GM18526 (cell line): ENCODE results near the gene DIAPH2.

Experiments
- POLR2A ChIP-seq: IDR thresholded peaks from 3 replicates; pipeline ENCODE4 v1.6.1; 2011; ENCODE audit not compliant: insufficient read length; ENCODE audit errors: extremely low read depth

Gene DIAPH2

DNA sequence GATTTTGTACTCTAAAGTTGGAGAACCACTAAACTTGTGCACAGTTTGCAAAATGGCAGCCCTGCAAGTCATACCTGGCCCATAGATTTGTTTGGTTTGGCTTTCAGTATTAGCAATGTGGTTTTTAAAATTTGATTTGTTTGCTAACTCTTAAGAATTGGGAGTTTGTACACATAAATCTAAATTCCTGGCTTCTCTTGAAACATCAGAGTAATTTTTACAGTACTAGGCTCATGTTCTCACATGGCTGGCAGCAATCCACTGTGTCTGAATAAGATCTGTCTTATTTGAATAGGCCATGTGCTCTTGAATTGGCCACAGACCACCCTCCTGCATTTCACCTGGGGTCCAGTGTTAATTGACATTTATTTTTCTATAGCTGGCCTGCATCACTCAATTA is 21.3 kb downstream of the DIAPH2 start:
- no peak for TF ChIP-seq POLR2A

GRCh38 chrX:96707804-96708203 is 23.2 kb downstream of the DIAPH2 start:
- no peak for TF ChIP-seq POLR2A

DNA sequence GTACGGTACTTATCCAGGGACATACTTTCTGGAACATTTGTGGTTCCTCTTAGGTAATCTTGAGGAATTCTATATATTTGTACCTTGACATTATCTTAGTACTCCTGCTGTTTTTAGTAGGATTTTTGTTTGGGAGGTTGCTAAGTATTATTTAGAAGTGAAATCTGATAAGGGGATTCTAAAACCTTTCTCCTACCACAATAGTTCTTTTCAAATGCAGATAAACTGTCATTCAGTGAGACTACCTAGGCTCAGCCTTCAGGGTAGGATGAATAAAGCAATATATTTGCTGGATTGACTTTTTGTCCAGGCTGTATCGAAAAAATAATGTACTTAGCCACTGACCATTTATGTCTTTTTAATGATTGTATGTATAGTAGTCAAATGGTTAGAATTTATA is 25.4 kb downstream of the DIAPH2 start:
- no peak for TF ChIP-seq POLR2A

DNA sequence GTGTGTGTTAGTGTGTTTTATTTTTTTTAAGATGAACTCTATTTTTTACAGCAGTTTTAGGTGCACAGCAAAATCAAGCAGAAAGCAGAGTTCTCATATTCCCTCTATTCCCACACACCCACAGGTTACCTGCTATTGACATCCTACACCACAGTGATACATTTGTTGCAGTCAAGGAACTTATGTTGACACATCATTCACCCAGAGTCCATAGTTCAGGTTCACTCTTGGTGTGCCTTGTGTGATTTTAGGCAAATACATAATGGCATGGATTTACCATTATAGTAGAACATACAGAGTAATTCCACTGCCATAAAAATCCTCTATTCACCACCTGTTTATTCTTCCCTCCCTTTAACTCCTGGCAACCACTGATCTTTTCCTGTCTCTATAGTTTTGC is 28.7 kb downstream of the DIAPH2 start:
- no peak for TF ChIP-seq POLR2A

- no peak for TF ChIP-seq POLR2A
These were observed 30.8 kb downstream of the DIAPH2 start for GRCh38 chrX:96715481-96715880.

DNA sequence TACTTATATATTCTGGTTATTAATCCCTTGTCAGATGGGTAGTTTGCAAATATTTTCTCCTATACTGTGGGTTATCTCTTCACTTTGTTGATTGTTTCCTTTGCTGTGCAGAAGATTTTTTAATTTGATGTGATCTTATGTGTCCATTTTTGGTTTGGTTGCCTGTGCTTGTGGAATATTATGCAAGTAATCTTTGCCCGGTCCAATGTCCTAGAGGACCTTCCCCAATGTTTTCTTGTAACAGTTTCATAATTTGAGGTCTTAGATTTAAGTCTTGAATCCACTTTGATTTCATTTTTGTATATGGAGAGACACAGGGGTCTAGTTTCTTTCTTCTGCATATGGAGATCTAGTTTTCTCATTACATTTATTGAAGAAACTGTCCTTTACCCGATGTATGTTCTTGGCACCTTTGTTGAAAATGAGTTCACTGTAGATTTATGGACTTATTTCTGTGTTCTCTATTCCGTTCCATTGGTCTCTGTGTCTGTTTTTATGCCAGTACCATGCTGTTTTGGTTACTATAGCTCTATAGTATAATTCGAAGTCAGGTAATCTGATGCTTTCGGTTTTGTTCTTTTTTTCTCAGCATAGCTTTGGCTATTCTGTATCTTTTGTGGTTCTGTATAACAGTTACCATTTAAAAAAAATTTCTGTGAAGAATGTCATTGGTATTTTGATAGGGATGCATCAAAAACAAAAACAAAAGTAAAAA is 34.7 kb downstream of the DIAPH2 start:
- TF ChIP-seq POLR2A: no peak

DNA sequence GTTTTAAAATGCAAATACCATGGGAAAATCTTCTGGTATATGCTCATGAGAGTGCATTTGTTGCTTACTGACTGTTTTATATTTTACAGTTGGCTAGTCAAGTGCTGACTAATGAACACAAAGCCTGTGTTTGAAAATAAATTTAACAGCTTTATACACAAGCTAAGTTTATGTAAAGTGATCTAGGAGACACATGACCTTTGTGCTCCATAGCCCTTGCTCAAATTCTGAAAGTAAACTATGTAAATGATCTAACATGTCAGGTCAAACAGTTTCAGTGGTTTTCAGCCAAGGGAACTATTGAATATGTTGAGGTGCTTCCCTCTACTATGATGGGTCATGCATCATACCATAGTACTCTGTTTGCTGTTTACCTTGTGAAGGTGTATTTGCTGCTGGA is 36.7 kb downstream of the DIAPH2 start:
- no peak for TF ChIP-seq POLR2A

GRCh38 chrX:96722781-96723180 is 38.1 kb downstream of the DIAPH2 start:
- no peak for TF ChIP-seq POLR2A

DNA sequence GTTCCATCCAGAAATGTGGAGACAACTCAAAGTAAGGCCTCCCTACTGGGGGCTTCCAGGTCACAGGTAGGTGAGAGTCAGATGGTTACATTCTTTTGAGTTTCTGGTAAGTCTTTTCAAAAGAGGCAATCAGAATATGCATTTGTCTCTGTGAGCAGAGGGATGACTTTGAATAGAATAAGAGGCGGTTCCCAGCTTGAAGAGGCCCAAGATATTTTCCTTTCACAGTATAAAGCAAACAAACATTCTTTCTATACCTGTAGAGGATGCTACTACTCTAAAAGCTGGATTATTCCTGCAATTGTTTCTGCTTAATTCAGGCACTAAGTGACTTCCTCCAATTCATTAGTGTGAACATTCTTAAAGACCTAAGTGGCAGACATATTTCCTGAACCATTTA is 44.4 kb downstream of the DIAPH2 start:
- TF ChIP-seq POLR2A: no peak

DNA sequence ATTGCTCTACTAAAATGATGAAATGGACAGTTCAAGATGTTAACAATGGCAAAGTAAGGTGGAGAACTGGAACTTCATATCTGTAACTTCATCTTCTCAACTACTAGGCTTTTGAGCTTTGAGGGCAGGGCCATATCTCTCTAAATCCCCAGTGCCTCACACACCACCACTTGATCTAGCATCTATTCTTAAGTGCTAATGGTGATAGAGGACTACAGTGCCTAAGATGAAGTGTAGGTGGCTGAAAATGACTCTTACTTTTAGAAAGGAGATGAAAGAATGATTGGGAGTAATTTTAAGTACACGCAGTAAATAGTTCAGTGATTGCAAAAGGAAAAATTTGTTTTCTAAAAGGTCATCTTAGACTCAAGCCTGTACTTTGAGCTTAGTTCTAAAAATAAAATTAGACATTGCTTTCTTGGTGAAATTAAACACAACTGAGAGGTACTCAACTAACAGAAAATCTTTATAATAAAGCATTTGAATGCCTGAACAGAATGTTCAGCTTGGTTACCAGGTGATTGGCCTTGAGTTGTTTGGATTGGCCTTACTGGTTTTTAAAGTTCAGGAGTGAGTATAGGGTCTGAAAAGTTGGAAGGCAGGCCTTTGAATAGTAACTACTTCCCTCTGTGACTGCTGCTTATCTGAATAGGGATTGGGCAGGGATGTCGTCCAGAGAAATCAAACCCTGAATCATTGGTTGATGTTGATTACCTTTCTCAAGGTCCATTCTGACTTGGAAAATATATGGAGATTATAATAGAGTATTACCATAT is 45.4 kb downstream of the DIAPH2 start:
- no peak for TF ChIP-seq POLR2A

DNA sequence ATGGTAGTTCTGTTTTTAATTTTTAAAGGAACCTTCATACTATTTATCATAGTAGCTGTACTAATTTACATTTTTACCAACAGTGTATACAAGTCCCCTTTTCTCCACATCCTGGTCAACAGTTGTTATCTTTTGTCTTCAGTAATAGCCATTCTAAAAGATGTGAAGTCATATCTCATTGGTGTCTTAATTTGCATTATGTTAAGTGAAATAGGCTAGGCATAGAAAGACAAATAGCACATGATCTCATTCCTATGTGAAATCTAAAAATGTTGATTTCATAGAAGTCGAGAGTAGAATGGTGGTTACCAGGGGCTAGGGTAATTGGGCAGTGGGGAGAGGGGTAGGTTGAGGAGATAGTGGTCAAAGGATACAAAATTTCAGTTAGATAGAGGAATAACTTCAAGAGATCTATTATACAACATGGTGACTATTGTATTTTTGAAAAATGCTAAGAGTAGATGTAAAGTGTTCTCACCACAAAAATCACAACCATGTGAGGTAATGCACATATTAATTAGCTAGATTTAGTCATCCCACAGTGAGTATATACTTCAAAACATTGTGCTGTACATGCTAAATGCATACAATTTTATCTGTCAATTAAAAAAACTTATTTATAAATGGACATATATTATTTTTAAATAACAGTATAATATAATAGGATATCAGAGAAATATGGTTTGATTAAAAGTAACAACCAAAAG is 58.9 kb downstream of the DIAPH2 start:
- TF ChIP-seq POLR2A: no peak

DNA sequence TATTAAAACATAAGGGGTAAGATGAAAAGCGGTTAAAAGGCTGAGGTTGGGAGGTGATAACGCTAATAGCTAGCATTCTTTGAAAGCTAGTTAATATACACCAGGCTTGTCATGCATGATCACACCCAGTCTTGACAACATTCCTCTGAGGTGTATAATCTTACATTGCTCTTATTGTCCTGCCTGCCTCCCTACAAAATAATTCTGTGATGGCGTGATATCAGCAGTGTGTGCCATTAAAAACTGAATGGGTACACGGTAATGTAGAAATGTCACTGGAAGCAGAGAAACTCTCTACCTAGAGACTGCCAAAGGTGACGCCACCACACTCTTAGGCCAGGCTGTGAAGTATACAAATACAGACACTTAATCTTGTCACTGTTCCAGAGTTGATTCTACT is 68.1 kb downstream of the DIAPH2 start:
- no peak for TF ChIP-seq POLR2A

DNA sequence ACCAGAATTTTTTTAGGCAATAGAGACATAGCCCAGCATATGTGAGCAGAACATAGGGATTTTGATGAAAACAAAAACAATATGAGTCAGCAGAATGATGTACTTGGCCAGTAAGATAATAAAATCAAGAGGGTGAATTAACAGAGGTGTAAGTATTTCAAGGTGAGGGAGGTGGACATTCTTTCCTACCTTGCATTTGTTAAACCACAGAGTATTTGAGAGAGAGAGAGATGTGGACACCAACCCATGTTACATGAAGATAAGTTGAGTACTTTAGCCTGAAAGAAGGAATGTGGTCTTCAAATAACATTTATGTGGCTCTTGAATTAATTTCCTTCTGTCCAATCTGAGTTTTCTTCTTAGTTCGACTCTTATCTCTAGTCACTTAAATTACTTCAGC is 68.6 kb downstream of the DIAPH2 start:
- no peak for TF ChIP-seq POLR2A

- no peak for TF ChIP-seq POLR2A
These were observed 71.8 kb downstream of the DIAPH2 start for GRCh38 chrX:96756491-96756890.

GRCh38 chrX:96761566-96761965 is 76.9 kb downstream of the DIAPH2 start:
- TF ChIP-seq POLR2A: no peak

DNA sequence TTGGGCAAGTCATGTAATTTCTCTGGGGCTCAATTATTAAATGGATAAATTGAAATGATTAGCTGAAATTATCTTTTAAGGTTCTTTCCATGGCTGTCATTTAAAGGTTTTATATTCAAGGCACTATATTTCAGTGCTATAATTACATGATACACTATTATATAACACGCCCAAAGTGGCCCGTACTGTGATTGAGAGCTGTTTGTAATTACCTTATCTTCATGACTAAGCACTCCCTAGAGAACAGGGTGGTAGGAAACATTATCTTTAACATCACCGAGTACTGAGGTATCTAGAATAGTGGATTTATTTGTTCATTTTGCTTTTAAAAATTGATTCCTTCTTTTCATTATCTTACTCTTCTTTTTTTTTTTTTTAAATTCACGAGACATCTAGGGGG is 79.0 kb downstream of the DIAPH2 start:
- no peak for TF ChIP-seq POLR2A
